ENCODE results near the gene GPS2. TPM values are rescaled to one million over a fixed set of nuclear protein-coding genes. Genes with fewer than 3 reads are reported as not detected.

GPS2 gene
- total and polyA plus RNA-seq, 2 of the 4 experiments (the other 2 are of a cell fraction): 36.2 to 50.9 TPM

DNA sequence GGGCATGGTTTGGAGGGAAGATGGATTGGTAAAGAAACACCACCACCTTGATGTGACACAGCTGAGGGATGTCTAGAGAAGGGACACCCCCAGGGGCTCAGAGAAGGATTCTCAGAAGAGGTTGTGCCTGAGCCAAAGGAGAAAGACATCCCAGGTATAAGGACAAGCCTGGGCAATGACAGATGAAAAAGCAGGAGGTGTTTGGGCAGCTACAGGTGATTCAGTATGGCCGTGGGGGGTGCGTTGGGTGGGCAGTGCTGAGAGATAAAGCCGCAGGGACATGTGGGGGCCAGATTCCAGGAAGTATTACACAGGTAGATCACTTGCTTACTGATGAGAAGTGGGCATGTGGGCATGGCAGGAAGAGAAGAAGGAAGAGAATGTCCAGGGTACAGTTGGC, 46.7 kb upstream of the GPS2 start (continued):
- TF ChIP-seq MXI1 (IDR thresholded peaks at IDR 0.05; ENCODE audit: borderline replicate concordance, low read depth, low read length) (no peak), CHD1 (IDR thresholded peaks at IDR 0.05; ENCODE audit: low read depth, low read length) (no peak)

DNA sequence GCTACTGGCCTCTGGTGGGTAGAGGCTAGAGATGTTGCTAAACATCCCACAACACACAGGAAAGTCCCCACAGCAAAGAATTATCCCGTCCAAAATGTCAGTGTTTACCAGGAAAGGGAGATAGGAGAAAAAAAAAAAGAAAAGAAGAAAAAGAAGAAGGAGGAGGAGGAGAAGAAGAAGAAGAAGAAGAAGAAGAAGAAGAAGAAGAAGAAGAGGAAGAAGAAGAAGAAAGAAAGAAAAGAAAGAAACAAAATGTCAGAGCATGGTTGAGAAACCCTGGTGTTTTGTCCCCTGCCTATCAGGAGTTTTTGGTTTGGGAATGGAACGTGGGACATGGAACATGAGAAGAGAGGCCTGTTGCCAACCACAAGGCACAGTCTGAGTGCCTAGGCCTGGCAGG, 42.2 kb upstream of the GPS2 start:
- intact Hi-C loops (cut with micrococcal nuclease) (no loop called here), dilution Hi-C loops (cut with HindIII; ENCODE audit: low sequenced_read_pairs, unreplicated experiment) (no loop called here), in situ Hi-C loops (cut with MboI; ENCODE audit: low sequenced_read_pairs) (loop anchor here (5.0 to 10.0 kb wide), 2 partner anchors 35 to 197 kb away; partner anchors contain the start of genes PLSCR3 and TNFSF13)
- Histone ChIP-seq H3K4ac (ENCODE audit: low read depth, low read length) (no peak overlapping the region), H3K27me3 (ENCODE audit: control insufficient read depth, insufficient read depth, low read length) (no peaks in the 10 kb centered on the region), H3K9me3 (ENCODE audit: control insufficient read depth, insufficient read depth, low read length) (no peaks in the 10 kb centered on the region), H3K4me1 (ENCODE audit: control insufficient read depth, insufficient read depth, low read length) (peaks cover 32% of the 10 kb centered on the region), H4K8ac (ENCODE audit: low read depth in 2 of 2, low read length in 2 of 2) (no peak overlapping the region), H3K14ac (replicated peaks; ENCODE audit: low read depth, low read length) (no peak overlapping the region), H3K36me3 (ENCODE audit: control insufficient read depth, insufficient read depth, low read length) (no peaks in the 10 kb centered on the region), H3K79me1 (ENCODE audit: low read depth in 1 of 2, low read length in 2 of 2) (peaks cover 18 to 38% of the 10 kb centered on the region in 2 experiments; a peak in 3 of 4 replicates), H2BK120ac (ENCODE audit: low read depth, low read length) (no peak overlapping the region), H4K91ac (ENCODE audit: insufficient read depth, low read depth, low read length) (no peak overlapping the region), H4K20me1 (ENCODE audit: insufficient read depth, low read length) (peaks cover 18% of the 10 kb centered on the region; the same call in 1 of the 2 replicates), H3K23ac (ENCODE audit: low read depth, low read length) (no peak overlapping the region), H2AK5ac (ENCODE audit: low read depth, low read length) (no peak overlapping the region), H4K5ac (ENCODE audit: low read depth, low read length) (no peak overlapping the region), H3K4me2 (ENCODE audit: low read depth, low read length) (no peak overlapping the region), H2AK9ac (replicated peaks; ENCODE audit: low read depth, low read length, poor library complexity) (no peak overlapping the region), H2BK15ac (ENCODE audit: low read depth, low read length) (no peak overlapping the region), H3K9ac (ENCODE audit: low read depth, low read length) (no peak overlapping the region), H3K56ac (ENCODE audit: extremely low read depth, insufficient read depth, low read length) (no peak overlapping the region), H3K18ac (ENCODE audit: low read depth, low read length) (no peak overlapping the region), H2BK20ac (ENCODE audit: low read depth, low read length) (no peak overlapping the region), H3K9me1 (ENCODE audit: insufficient read depth, low read length) (peaks cover 21% of the 10 kb centered on the region), H3K4me3 (ENCODE audit: insufficient read depth, low read depth, low read length) (no peak overlapping the region), H3K27ac (ENCODE audit: insufficient read depth, low read length) (no peak overlapping the region), H2AFZ (replicated peaks; ENCODE audit: low read length, poor library complexity) (no peak overlapping the region), H2BK5ac (ENCODE audit: low read depth, low read length, poor library complexity, severe bottlenecking) (no peak overlapping the region)
- WGBS, 2 experiments (ENCODE audit: extremely low coverage in 2 of 2, insufficient read length in 1 of 2): no CpG with 5 or more reads among the region's 2 CpGs
- ATAC-seq (ENCODE audit: low read depth): no peak
- TF ChIP-seq, protein P1, sequence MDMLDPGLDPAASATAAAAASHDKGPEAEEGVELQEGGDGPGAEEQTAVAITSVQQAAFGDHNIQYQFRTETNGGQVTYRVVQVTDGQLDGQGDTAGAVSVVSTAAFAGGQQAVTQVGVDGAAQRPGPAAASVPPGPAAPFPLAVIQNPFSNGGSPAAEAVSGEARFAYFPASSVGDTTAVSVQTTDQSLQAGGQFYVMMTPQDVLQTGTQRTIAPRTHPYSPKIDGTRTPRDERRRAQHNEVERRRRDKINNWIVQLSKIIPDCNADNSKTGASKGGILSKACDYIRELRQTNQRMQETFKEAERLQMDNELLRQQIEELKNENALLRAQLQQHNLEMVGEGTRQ (IDR thresholded peaks at IDR 0.05; ENCODE audit: low read depth, low read length): no peak
- no peak for TF ChIP-seq MAFK (IDR thresholded peaks at IDR 0.05; ENCODE audit: low read depth, low read length)
- TF ChIP-seq CEBPB (IDR thresholded peaks at IDR 0.05; ENCODE audit: low read depth, low read length): no peak
- TF ChIP-seq FOS (IDR thresholded peaks at IDR 0.05; ENCODE audit: low read depth, low read length): no peak
- no peak for TF ChIP-seq MAZ (IDR thresholded peaks at IDR 0.05; ENCODE audit: borderline replicate concordance, low read depth, low read length)
- no peak for TF ChIP-seq RFX5 (IDR thresholded peaks at IDR 0.05; ENCODE audit: low read depth, low read length)
- no peak for TF ChIP-seq SMC3 (IDR thresholded peaks at IDR 0.05; ENCODE audit: low read depth, low read length)
- TF ChIP-seq CHD1 (IDR thresholded peaks at IDR 0.05; ENCODE audit: low read depth, low read length): no peak
- TF ChIP-seq, protein P2, sequence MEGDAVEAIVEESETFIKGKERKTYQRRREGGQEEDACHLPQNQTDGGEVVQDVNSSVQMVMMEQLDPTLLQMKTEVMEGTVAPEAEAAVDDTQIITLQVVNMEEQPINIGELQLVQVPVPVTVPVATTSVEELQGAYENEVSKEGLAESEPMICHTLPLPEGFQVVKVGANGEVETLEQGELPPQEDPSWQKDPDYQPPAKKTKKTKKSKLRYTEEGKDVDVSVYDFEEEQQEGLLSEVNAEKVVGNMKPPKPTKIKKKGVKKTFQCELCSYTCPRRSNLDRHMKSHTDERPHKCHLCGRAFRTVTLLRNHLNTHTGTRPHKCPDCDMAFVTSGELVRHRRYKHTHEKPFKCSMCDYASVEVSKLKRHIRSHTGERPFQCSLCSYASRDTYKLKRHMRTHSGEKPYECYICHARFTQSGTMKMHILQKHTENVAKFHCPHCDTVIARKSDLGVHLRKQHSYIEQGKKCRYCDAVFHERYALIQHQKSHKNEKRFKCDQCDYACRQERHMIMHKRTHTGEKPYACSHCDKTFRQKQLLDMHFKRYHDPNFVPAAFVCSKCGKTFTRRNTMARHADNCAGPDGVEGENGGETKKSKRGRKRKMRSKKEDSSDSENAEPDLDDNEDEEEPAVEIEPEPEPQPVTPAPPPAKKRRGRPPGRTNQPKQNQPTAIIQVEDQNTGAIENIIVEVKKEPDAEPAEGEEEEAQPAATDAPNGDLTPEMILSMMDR (conservative IDR thresholded peaks at IDR 0.05; ENCODE audit: low read depth, low read length): no peak
- no peak for TF ChIP-seq BHLHE40 (IDR thresholded peaks at IDR 0.05; ENCODE audit: low read depth, low read length)
- ChIA-PET CTCF (interaction anchor here (0.6 to 4.1 kb wide), 2 partner anchors 19 to 203 kb away, joined by 3 to 19 read pairs; partner anchors contain the start of gene SENP3), POLR2A (ENCODE audit: unreplicated experiment) (no interaction called here)
- no TSS peak for BruUV-seq (replicated peaks)
- no peak for DNase-seq

All from IMR-90 (cell line).